AG04450 (cell line): ENCODE measurements around the gene GPANK1. TPM values are rescaled to one million over a fixed set of nuclear protein-coding genes. Genes with fewer than 3 reads are reported as not detected.

Experiments
- CTCF ChIA-PET: fragments of 300-600, 350-600 bp; formaldehyde crosslinking; extraction: SDS; loops from one replicate; lab custom pipeline; 2022; ENCODE audit warnings: antibody characterized with exemption, inconsistent platforms; lab: Charles Lee
- POLR2A ChIA-PET: fragments of 350-600 bp; formaldehyde crosslinking; extraction: SDS; loops from one replicate; lab custom pipeline; 2021; ENCODE audit warnings: antibody characterized with exemption, inconsistent platforms; lab: Yijun Ruan, JAX
- DNase-seq: peaks from one replicate; pipeline ENCODE4 v3.0.0-alpha.2; 2011; ENCODE audit warnings: low read depth, low spot score
- H3K27ac ChIP-seq: one replicate; pipeline ENCODE4 v1.5.1; 2012; ENCODE audit warnings: low read depth, low read length, control low read depth
- H3K27me3 ChIP-seq: one replicate; pipeline ENCODE4 v1.6.0; 2012; ENCODE audit warnings: low read length; ENCODE audit not compliant: control insufficient read depth, insufficient read depth
- H3K4me3 ChIP-seq: 2 replicates; pipeline ENCODE4 v1.5.1; 2011; ENCODE audit warnings: mild to moderate bottlenecking, low read depth, low read length, control low read depth
- H3K9me3 ChIP-seq: 2 replicates; pipeline ENCODE4 v1.5.1; 2012; ENCODE audit warnings: low read length; ENCODE audit not compliant: control insufficient read depth, insufficient read depth
- CTCF ChIP-seq: IDR thresholded peaks from 2 replicates; pipeline ENCODE4 v1.5.1; 2011; ENCODE audit warnings: low read depth, low read length, control low read depth, inconsistent platforms
- polyA plus RNA-seq: library from polyadenylated mRNA; depleted of rRNA; stranded (reverse); fragments of >200 nt; gene quantifications from 2 replicates; pipeline ENCODE4 v1.2.3, GENCODE V29; 2011

The GPANK1 gene
- polyA plus RNA-seq, 1 experiment, result 13.5 TPM

DNA sequence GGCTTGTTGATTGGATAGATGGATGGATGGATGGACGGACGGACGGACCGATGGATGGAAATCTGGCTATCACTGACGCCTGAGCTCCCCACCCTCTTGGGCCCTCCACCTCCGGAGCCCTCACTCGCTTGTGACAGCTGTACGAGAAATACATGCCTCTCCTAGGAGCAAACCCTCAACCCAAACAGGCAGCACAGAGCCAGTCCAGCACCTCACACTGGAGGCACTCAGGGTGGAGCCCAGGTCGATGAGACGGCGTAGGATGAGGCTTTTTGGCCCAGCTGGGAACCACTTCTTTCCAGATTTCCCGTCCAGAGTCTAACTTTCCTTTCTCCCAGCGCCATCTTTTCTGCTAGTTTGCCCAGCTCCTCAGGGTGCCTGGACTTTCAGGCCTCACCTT is 18.8 kb upstream of the GPANK1 start:
- H3K9me3 ChIP-seq, result no peaks in the 10 kb centered on the region
- H3K27ac ChIP-seq, result no peak overlapping the region
- TF ChIP-seq CTCF, result no peak
- CTCF ChIA-PET, result no interaction called here
- H3K27me3 ChIP-seq, result no peaks in the 10 kb centered on the region
- POLR2A ChIA-PET, result no interaction called here
- DNase-seq, result no peak
- H3K4me3 ChIP-seq, result no peak overlapping the region

DNA sequence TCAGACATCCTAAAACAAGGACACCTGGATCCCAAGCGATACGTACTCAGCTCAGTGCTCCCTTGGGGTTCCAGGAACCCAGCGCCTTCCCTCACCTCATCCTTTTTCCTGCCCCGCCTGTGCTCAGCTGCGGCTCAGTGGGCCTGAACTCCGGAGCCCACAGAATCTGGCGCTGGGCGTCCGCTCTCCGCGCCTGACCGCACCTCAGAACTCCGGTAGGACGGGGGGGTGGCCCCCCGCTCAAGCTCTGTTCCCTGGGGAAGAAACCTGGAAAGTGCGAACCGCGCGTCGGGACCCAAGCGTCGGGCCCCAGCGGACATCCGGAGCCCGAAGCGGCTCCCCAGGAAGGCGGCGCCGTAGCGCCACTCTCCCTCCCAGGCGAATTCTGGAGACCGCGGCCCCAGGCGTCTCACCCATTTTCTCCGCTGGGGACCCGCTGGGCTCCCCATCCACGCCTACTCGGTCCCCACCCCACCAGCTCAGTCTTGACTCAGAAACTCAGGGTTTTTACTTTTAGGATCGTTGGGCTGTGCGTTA is 16.4 kb upstream of the GPANK1 start:
- peak overlapping the region; percentile 57 for H3K4me3 ChIP-seq
- POLR2A ChIA-PET, result interaction anchor here (0.6 to 0.8 kb wide), 3 partner anchors 22 to 168 kb away, joined by 3 to 10 read pairs (median 6); partner anchors contain the start of gene ABHD16A
- CTCF ChIA-PET, result interaction anchor here (0.7 to 2.1 kb wide), 13 partner anchors 9 to 271 kb away, joined by 3 to 9 read pairs (median 5); partner anchors contain the start of genes LSM2 and LY6G5B
- no peak; the same call in 1 of the 2 replicates for TF ChIP-seq CTCF
- no peaks in the 10 kb centered on the region for H3K9me3 ChIP-seq
- H3K27ac ChIP-seq, result peak overlapping the region; percentile 78
- no peak for DNase-seq
- no peaks in the 10 kb centered on the region for H3K27me3 ChIP-seq

GRCh38 chr6:31680226-31681134 is 15.7 kb upstream of the GPANK1 start, which contains the start of gene LY6G5C:
TSS of gene LY6G5C (minus strand) at chr6:31681067. CDS start at chr6:31680373, 694 bp downstream.
- peak within 1 kb of the TSS; percentile 78 for H3K27ac ChIP-seq
- peak within 1 kb of the TSS; percentile 57 for H3K4me3 ChIP-seq
- ChIA-PET CTCF (interaction anchor here (0.6 to 2.1 kb wide), 16 partner anchors 10 to 272 kb away, joined by 3 to 9 read pairs (median 4); partner anchors contain the start of genes LSM2 and LY6G5B), POLR2A (interaction anchor here (0.8 kb wide), 2 partner anchors 23 to 155 kb away, joined by 3 to 10 read pairs; partner anchors contain the start of gene ABHD16A)
- H3K9me3 ChIP-seq, result no peaks in the 10 kb centered on the region
- no peaks in the 10 kb centered on the region for H3K27me3 ChIP-seq
- DNase-seq, result peak; percentile 91
- TF ChIP-seq CTCF, result peak; percentile 66

GRCh38 chr6:31677955-31678354 is 13.2 kb upstream of the GPANK1 start:
- DNase-seq, result no peak
- ChIA-PET CTCF (no interaction called here), POLR2A (no interaction called here)
- H3K9me3 ChIP-seq, result no peaks in the 10 kb centered on the region
- H3K4me3 ChIP-seq, result no peak overlapping the region
- no peaks in the 10 kb centered on the region for H3K27me3 ChIP-seq
- no peak for TF ChIP-seq CTCF
- H3K27ac ChIP-seq, result no peak overlapping the region
